WERI-Rb-1 (cell line): ENCODE measurements around the gene PSPH.

Experiments
- DNase-seq: peaks from one replicate; pipeline ENCODE4 v3.0.0-alpha.2; 2020
- H3K27ac ChIP-seq: fragments of 250-450 bp; sonication (Bioruptor Pico); 2 replicates; pipeline ENCODE4 v1.5.1; 2020; ENCODE audit warnings: mild to moderate bottlenecking, moderate library complexity
- H3K27me3 ChIP-seq: fragments of 250-450 bp; sonication (Bioruptor Pico); 2 replicates; pipeline ENCODE4 v1.5.1; 2021; ENCODE audit warnings: mild to moderate bottlenecking, low read depth, moderate library complexity; ENCODE audit not compliant: insufficient read depth, severe bottlenecking
- H3K36me3 ChIP-seq: fragments of 250-450 bp; sonication (Bioruptor Pico); 2 replicates; pipeline ENCODE4 v1.5.1; 2020; ENCODE audit warnings: mild to moderate bottlenecking, moderate library complexity
- H3K4me3 ChIP-seq: 2 replicates; pipeline ENCODE4 v1.5.1; 2011; ENCODE audit warnings: low read depth, mild to moderate bottlenecking, control low read depth, low read length
- H3K9me3 ChIP-seq: fragments of 250-450 bp; sonication (Bioruptor Pico); 2 replicates; pipeline ENCODE4 v1.5.1; 2021; ENCODE audit warnings: mild to moderate bottlenecking, moderate library complexity; ENCODE audit not compliant: severe bottlenecking
- CTCF ChIP-seq: IDR thresholded peaks from 2 replicates; pipeline ENCODE4 v1.5.1; 2011; ENCODE audit warnings: low read depth, mild to moderate bottlenecking, control low read depth, inconsistent platforms, low read length

Gene PSPH

GRCh38 chr7:55980266-55980665 lies 71.0 kb downstream of the PSPH start:
- Histone ChIP-seq H3K4me3 (no peak overlapping the region), H3K36me3 (peaks cover 65% of the 10 kb centered on the region), H3K27ac (no peak overlapping the region), H3K9me3 (no peaks in the 10 kb centered on the region), H3K27me3 (no peaks in the 10 kb centered on the region)
- no peak for DNase-seq
- TF ChIP-seq CTCF, result no peak

GRCh38 chr7:55977831-55978230 lies 73.4 kb downstream of the PSPH start:
- peaks cover 45% of the 10 kb centered on the region for H3K36me3 ChIP-seq
- H3K27me3 ChIP-seq, result no peaks in the 10 kb centered on the region
- H3K9me3 ChIP-seq, result no peaks in the 10 kb centered on the region
- no peak overlapping the region for H3K4me3 ChIP-seq
- H3K27ac ChIP-seq, result no peak overlapping the region
- TF ChIP-seq CTCF, result no peak
- DNase-seq, result no peak

DNA sequence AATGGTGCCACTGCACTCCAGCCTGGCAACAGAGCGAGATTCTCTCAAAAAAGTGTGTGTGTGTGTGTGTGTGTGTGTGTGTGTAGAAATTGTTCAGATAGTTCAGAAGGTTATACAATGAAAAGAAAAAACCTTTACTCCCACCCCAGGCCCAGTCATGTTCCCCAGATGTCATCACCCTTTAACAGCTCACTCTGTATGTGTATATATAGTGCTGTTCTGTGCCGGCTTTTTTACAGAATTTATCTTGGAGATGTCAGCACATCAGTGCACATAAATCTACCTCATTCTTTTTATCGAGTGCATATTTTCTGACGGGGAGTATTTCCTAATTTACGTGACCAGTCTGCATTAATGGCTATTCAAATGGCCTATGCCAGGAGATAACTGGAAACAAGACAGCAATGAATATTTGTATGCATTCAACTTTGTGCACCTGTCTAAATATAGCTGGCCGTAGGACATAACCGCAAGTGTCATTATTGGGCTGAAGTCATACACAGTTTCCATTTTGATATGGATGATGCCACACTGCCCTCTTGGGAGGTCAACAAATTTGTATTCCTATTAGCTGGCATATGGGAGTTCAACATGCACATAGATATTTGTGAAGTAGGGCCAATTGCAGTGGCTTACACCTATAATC lies 75.1 kb downstream of the PSPH start:
- no peak for TF ChIP-seq CTCF
- H3K36me3 ChIP-seq, result peaks cover 30% of the 10 kb centered on the region
- H3K4me3 ChIP-seq, result no peak overlapping the region
- no peak overlapping the region for H3K27ac ChIP-seq
- DNase-seq, result no peak
- H3K27me3 ChIP-seq, result no peaks in the 10 kb centered on the region
- no peaks in the 10 kb centered on the region for H3K9me3 ChIP-seq

- Histone ChIP-seq H3K9me3 (no peaks in the 10 kb centered on the region), H3K36me3 (peaks cover 10% of the 10 kb centered on the region), H3K4me3 (no peak overlapping the region), H3K27me3 (no peaks in the 10 kb centered on the region), H3K27ac (no peak overlapping the region)
- no peak for TF ChIP-seq CTCF
- DNase-seq, result no peak
Measured at GRCh38 chr7:55973747-55974250, 77.4 kb downstream of the PSPH start.

- Histone ChIP-seq H3K4me3 (no peak overlapping the region), H3K36me3 (peaks cover 4% of the 10 kb centered on the region), H3K27me3 (no peaks in the 10 kb centered on the region), H3K27ac (no peak overlapping the region), H3K9me3 (no peaks in the 10 kb centered on the region)
- TF ChIP-seq CTCF, result no peak
- no peak for DNase-seq
Measured at GRCh38 chr7:55970978-55971377, 80.3 kb downstream of the PSPH start.

- no peak for DNase-seq
- Histone ChIP-seq H3K27ac (no peak overlapping the region), H3K27me3 (no peaks in the 10 kb centered on the region), H3K4me3 (no peak overlapping the region), H3K36me3 (peaks cover 4% of the 10 kb centered on the region), H3K9me3 (no peaks in the 10 kb centered on the region)
- TF ChIP-seq CTCF, result no peak
Measured at GRCh38 chr7:55970561-55970960, 80.7 kb downstream of the PSPH start.
